Gastroesophageal sphincter (tissue), 4 donors: Measurements from ENCODE around the gene OR2T34. TPM values are rescaled to one million over a fixed set of nuclear protein-coding genes. Genes with fewer than 3 reads are reported as not detected.
"Not testable (repeated sequence)": the region's sequence is repeated elsewhere in the genome, so short reads cannot be mapped to it uniquely, and the experiment has no call there.

Source experiments
- ATAC-seq: fragments of 150-250 bp; one replicate; pipeline ENCODE4 v1.9.1; 2016; ENCODE audit warnings: mild to moderate bottlenecking, moderate library complexity
- H3K27ac ChIP-seq, 4 donors: fragments of 200-600 bp; sonication (generic) in 3 of 4; 1 replicate in 3 of 4; 2 replicates in 1 of 4; pipeline ENCODE4 v1.5.1; 2016 to 2019
- H3K27me3 ChIP-seq: fragments of 200-600 bp; sonication (generic); one replicate; pipeline ENCODE4 v1.5.1; 2019
- H3K36me3 ChIP-seq, 2 donors: fragments of 200-600 bp; sonication (generic); one replicate each; pipeline ENCODE4 v1.5.1; 2019; ENCODE audit warnings: control low read depth in 1 of 2
- H3K4me1 ChIP-seq, 3 donors: fragments of 200-600 bp; sonication (generic); 1 replicate in 2 of 3; 2 replicates in 1 of 3; pipeline ENCODE4 v1.5.1; 2016 to 2019; ENCODE audit warnings: control low read depth in 2 of 3
- H3K4me3 ChIP-seq, 2 donors: fragments of 200-600 bp; sonication (generic); one replicate each; pipeline ENCODE4 v1.5.1; 2019; ENCODE audit warnings: mild to moderate bottlenecking in 1 of 2, moderate library complexity in 1 of 2
- H3K9me3 ChIP-seq, 3 donors: fragments of 200-600 bp; sonication (generic); one replicate each; pipeline ENCODE4 v1.5.1; 2017 to 2019; ENCODE audit warnings: control low read depth in 2 of 3
- EP300 ChIP-seq: sonication (generic); formaldehyde crosslinking; IDR thresholded peaks from one replicate; pipeline ENCODE4 v1.6.1; 2017; ENCODE audit warnings: antibody characterized with exemption, mild to moderate bottlenecking
- POLR2A ChIP-seq, 2 donors: fragments of 450-650 bp; IDR thresholded peaks; one replicate each; pipeline ENCODE4 v1.6.1; 2017; ENCODE audit warnings: antibody characterized with exemption in 2 of 2, mild to moderate bottlenecking in 2 of 2, moderate library complexity in 1 of 2
- POLR2AphosphoS5 ChIP-seq: sonication (generic); formaldehyde crosslinking; IDR thresholded peaks from one replicate; pipeline ENCODE4 v1.6.1; 2017; ENCODE audit warnings: antibody characterized with exemption
- WGBS, 2 donors: methylation state at CpG; one replicate each; pipeline ENCODE4 v1.1.5; 2018; ENCODE audit warnings: low coverage in 1 of 2; 5-methylcytosine and 5-hydroxymethylcytosine counted together
- total RNA-seq, 4 donors: library from RNA; depleted of rRNA; stranded (reverse); fragments of >200 nt; gene quantifications; one replicate each; pipeline ENCODE4 v1.1.0, GENCODE V29; 2016
- TF ChIP-seq, protein P1 (sequence below), 4 experiments: fragments of 200-600 bp in 2 of 4; fragments of 450-650 bp in 2 of 4; sonication (generic) in 1 of 4; IDR thresholded peaks; one replicate each; pipeline ENCODE4 v1.5.1; 2017 to 2019; ENCODE audit warnings: antibody characterized with exemption in 4 of 4, mild to moderate bottlenecking in 2 of 4, moderate library complexity in 2 of 4

Gene OR2T34
- total RNA-seq, 4 donors from 2014 or later: not detected

DNA sequence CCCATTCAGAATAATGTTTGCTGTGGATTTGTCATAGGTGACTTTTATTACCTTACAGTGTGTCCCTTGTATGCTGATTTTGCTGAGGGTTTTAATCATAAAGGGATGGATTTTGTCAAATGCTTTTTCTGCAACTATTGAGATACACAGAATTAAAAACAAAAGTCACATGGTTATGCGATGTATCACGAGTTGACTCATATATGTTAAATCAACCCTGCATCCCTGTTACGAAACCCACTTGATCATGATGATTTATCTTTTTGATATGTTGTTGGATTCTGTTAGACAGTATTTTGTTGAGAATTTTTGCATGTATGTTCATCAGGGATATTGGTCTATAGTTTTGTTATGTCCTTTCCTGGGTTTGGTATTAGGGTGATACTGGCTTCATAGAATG, 10.7 kb upstream of the OR2T34 start:
- no peaks in the 10 kb centered on the region for H3K4me1 ChIP-seq
- H3K4me3 ChIP-seq: no peak overlapping the region
- WGBS, 2 donors: 67 to 88% methylated on average over 3 of the region's 3 CpGs
- no peak overlapping the region for H3K27ac ChIP-seq
- no peak for ATAC-seq
- H3K9me3 ChIP-seq: no peaks in the 10 kb centered on the region
- no peaks in the 10 kb centered on the region for H3K36me3 ChIP-seq
- H3K27me3 ChIP-seq: no peaks in the 10 kb centered on the region
- TF ChIP-seq POLR2AphosphoS5: no peak
- TF ChIP-seq EP300: no peak
- no peak for TF ChIP-seq POLR2A (IDR thresholded peaks at IDR 0.05)
- TF ChIP-seq, protein P1, sequence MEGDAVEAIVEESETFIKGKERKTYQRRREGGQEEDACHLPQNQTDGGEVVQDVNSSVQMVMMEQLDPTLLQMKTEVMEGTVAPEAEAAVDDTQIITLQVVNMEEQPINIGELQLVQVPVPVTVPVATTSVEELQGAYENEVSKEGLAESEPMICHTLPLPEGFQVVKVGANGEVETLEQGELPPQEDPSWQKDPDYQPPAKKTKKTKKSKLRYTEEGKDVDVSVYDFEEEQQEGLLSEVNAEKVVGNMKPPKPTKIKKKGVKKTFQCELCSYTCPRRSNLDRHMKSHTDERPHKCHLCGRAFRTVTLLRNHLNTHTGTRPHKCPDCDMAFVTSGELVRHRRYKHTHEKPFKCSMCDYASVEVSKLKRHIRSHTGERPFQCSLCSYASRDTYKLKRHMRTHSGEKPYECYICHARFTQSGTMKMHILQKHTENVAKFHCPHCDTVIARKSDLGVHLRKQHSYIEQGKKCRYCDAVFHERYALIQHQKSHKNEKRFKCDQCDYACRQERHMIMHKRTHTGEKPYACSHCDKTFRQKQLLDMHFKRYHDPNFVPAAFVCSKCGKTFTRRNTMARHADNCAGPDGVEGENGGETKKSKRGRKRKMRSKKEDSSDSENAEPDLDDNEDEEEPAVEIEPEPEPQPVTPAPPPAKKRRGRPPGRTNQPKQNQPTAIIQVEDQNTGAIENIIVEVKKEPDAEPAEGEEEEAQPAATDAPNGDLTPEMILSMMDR (IDR thresholded peaks at IDR 0.05): no peak

DNA sequence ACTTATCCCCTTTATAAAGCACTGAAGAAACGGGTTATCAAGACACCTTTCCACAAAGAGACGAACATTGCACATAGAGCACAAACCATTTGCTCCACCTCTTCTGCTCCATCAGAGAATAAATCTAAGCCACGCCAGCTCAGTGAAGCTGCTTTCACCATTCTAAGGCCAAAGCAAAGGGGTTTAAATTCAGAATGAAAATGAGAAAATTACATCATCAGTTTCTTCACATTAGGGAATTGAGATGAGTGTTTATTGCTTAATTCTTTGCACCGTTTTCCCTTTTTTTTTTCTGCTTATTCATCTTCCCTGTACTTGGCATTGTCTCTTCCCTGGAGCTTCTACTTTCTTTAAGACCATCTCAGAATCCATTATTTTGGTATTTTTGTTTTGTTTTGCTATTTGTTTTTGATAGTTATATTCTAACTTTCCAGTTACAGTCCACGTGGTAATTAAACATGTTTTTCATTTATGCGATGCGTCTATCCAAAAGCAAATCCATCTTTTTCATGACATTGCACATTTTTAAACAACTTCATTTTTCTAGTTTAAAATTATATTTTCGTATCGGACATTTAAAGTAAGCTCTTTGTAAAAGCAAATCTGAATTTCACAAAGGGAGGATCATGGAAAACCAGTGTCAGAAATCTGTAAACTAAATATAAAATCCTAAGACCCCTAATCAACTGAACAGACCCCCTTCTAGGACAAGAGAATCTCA, 1.9 kb upstream of the OR2T34 start:
- 70 to 77% methylated on average over 7 to 9 of the region's 9 CpGs for WGBS, 2 donors
- Histone ChIP-seq H3K4me3 (no peak overlapping the region), H3K27me3 (no peaks in the 10 kb centered on the region), H3K36me3 (no peaks in the 10 kb centered on the region), H3K4me1 (no peaks in the 10 kb centered on the region), H3K27ac (no peak overlapping the region), H3K9me3 (no peaks in the 10 kb centered on the region)
- no peak for TF ChIP-seq POLR2AphosphoS5
- TF ChIP-seq EP300: no peak
- TF ChIP-seq POLR2A (IDR thresholded peaks at IDR 0.05): no peak
- TF ChIP-seq, protein P1 (IDR thresholded peaks at IDR 0.05): no peak
- no peak for ATAC-seq

GRCh38 chr1:248573856-248574255, 701 bp downstream of the OR2T34 start:
- not testable (repeated sequence) for H3K27me3 ChIP-seq, H3K36me3 ChIP-seq, H3K4me1 ChIP-seq, ATAC-seq, H3K27ac ChIP-seq, H3K9me3 ChIP-seq, H3K4me3 ChIP-seq
- 75% methylated on average over 1 of the region's 8 CpGs; no CpG with 5 or more reads in 1 of the 2 donors for WGBS, 2 donors

DNA sequence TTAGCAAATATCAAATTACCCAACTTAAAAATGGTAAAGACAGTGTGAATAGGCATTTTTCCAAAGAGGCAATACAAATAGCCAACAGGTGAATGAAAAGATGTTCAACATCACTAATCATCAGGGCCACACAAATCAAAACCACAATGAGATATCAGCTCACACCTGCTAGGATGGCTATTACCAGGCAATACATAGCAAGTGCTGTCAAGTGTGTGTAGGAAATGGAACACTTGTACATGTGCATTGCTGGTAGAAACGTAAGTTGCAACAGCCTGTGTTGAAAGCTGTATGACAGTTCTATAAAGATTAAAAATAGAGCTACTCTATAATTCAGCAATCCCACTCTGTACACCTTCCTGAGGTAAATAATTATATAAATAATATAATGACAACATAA, 2.5 kb downstream of the OR2T34 start:
- H3K27ac ChIP-seq, H3K4me3 ChIP-seq, H3K4me1 ChIP-seq, ATAC-seq, H3K27me3 ChIP-seq, H3K36me3 ChIP-seq, H3K9me3 ChIP-seq: not testable (repeated sequence)
- no CpG with 5 or more reads among the region's 1 CpG for WGBS, 2 donors

DNA sequence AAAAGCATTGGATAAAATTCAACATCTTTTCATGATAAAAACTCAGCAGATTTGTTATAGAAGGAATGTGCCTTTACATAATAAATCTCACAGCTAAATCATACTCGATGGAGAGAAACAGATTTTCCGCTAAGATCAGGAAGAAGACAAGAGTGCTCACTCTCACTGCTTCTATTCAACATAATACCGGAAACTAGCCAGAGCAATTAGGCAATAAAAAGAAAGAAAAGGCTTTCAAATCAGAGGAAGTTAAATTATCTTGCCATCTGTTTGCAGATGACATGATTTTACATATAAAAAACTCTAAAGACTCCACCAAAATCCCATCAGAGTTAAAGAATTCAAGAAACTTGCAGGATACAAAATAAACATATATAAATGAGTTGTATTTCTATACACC, 3.7 kb downstream of the OR2T34 start:
- not testable (repeated sequence) for H3K27ac ChIP-seq, H3K9me3 ChIP-seq, H3K4me1 ChIP-seq, H3K27me3 ChIP-seq, H3K4me3 ChIP-seq, ATAC-seq, H3K36me3 ChIP-seq
- WGBS, 2 donors: 71 to 75% methylated on average over 3 of the region's 3 CpGs

DNA sequence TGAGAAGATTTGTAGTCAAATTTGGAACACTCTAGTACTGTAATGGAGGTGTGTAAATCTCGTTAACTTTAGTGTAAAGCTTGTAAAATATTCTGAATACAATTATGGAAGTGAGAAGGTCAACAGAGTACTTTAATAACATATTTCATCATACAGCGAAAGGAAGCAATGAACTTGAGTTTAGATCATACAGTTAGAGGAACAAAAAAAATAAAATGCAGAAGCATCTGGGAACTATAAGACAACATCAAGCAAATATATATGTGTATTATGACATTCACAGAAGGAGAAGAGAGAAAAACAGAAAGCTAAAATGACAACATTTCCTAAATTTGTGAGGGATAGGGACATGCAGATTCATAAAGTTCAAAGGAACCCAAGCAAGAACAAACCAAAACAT, 5.5 kb downstream of the OR2T34 start:
- not testable (repeated sequence) for H3K9me3 ChIP-seq, H3K4me1 ChIP-seq, ATAC-seq, H3K36me3 ChIP-seq, H3K27ac ChIP-seq, H3K27me3 ChIP-seq, H3K4me3 ChIP-seq
- 23 to 25% methylated on average over 2 of the region's 2 CpGs for WGBS, 2 donors

DNA sequence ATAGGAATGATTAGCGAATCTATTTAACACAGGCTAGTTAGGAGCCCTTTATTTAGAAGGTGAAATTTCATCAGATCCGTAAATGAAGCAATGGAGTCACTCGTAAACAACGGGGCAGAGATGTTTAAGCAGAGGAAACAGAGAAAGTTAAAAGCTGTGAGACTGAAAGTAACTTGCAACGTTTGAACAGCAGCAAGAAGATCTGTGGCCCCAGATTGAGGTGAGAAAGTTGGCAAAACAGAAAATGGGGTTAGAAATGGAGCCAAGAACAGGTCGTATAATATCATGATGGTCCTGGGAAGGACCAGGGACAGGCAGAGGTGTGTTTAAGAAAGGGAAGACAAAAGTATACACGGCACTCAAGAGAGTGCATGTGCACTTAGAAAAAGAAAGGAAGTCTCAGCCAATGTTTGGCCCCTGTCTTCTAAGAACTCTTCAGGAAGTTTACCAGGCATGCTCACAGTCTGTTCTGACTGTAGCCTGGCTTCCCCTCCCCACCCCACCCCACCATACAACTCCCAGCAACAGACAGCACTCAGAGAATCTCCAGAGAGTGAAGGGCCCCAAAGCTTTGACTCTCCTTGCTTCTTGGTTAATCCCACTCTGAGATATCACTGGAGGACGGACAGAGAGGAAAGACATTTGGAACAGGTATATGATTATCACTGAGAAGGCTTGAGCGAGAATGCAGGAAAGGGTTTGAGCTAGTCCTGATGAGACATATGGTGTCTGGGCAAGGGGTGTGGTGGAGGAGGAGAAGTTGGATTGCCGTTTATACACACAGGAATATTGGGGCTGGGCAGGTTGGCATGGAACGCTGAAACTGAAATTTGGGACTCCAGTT, 8.8 kb downstream of the OR2T34 start:
- H3K27ac ChIP-seq, H3K4me1 ChIP-seq, H3K4me3 ChIP-seq, H3K27me3 ChIP-seq, H3K36me3 ChIP-seq, H3K9me3 ChIP-seq, ATAC-seq: not testable (repeated sequence)
- WGBS, 2 donors: 41 to 63% methylated on average over 5 to 10 of the region's 11 CpGs

- H3K4me3 ChIP-seq, H3K4me1 ChIP-seq, H3K27ac ChIP-seq, H3K9me3 ChIP-seq, H3K27me3 ChIP-seq, ATAC-seq, H3K36me3 ChIP-seq: not testable (repeated sequence)
- 80% methylated on average over 1 of the region's 3 CpGs for WGBS, 2 donors
These were observed 11.9 kb downstream of the OR2T34 start, which contains the start of gene OR2T29 for GRCh38 chr1:248562672-248563071. Gene OR2T29, minus strand, starts transcription at chr1:248562772. Its CDS starts 3,281 bp downstream, at chr1:248559491.

DNA sequence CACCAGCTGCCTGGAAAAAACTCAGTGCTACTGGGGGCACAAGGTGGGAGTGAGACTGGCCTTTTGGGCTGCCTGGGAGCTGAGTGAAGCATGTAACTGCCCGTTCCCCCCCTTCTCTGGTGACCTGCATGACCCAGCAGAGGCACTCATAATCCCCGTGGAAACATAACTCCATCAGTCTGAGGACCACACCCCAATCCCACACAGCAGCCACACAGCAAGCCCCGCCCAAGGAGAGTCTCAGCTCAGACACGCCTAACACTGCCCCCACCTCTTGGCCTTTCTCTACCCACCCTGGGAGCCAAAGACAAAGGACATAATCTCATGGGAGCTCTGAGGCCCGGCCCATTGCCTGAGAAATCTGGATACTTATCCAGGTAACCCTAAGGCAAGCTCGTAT, 23.5 kb downstream of the OR2T34 start:
- WGBS, 2 donors: no CpG with 5 or more reads among the region's 6 CpGs
- not testable (repeated sequence) for H3K27ac ChIP-seq

DNA sequence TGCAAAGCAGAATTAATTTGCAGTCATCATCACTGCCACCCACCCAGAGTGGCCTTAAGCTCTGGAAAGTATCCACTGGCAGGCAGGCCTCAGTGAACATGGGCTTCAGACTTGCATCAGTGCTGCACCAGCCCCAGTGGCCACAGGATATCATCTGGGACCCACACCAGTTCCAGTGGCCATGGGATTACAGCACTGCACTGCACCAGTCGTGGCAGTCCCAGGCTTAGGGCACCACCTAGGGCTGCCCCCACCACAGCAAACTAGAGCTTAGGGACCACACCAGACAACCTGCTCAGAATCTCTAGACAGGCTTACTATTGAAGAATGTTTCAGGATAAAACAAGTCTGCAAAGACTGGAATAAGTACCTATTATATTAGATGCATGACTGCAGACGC, 27.2 kb downstream of the OR2T34 start:
- no CpG with 5 or more reads among the region's 2 CpGs for WGBS, 2 donors
- H3K4me1 ChIP-seq, H3K36me3 ChIP-seq, H3K9me3 ChIP-seq, H3K27me3 ChIP-seq, H3K4me3 ChIP-seq, H3K27ac ChIP-seq, ATAC-seq: not testable (repeated sequence)

More for the DNA sequence above, 23.5 kb downstream of the OR2T34 start:
- H3K4me1 ChIP-seq, H3K4me3 ChIP-seq, H3K9me3 ChIP-seq, ATAC-seq, H3K27me3 ChIP-seq, H3K36me3 ChIP-seq: not testable (repeated sequence)

DNA sequence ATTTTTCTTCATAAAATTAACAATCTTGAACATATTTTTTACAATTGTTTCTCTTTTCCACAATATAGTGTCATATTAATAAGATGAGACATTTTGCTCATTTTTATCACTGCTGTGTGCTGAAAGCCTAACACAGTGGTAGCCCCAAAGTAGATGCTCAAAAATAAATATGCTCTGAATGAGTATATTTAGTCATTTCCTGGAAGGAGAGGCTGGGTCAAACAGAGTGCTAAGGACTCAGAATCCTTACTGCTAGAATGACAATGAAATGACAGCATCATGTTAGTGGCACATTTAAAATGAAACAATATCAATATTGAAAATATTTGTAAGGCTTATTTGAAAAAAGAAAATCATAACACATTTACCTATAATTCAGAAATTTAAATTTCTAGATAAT, 37.1 kb downstream of the OR2T34 start:
- H3K4me3 ChIP-seq, H3K9me3 ChIP-seq, H3K36me3 ChIP-seq, H3K27ac ChIP-seq, H3K4me1 ChIP-seq, ATAC-seq, H3K27me3 ChIP-seq: not testable (repeated sequence)
